Skeletal muscle satellite cell (primary cell): ENCODE measurements around the gene CYP4F11.
"Not testable (repeated sequence)": the region's sequence is repeated elsewhere in the genome, so short reads cannot be mapped to it uniquely, and the experiment has no call there.

Source experiments
- H3K27me3 ChIP-seq: 2 replicates; pipeline ENCODE4 v1.7.0; 2013; ENCODE audit warnings: low read length; ENCODE audit not compliant: control insufficient read depth, insufficient read depth
- H3K36me3 ChIP-seq: 2 replicates; pipeline ENCODE4 v1.7.0; 2013; ENCODE audit warnings: mild to moderate bottlenecking, control low read depth, low read length; ENCODE audit not compliant: insufficient read depth
- H3K4me1 ChIP-seq: 2 replicates; pipeline ENCODE4 v1.7.0; 2013; ENCODE audit warnings: low read length; ENCODE audit not compliant: control insufficient read depth, insufficient read depth
- H3K4me2 ChIP-seq: 2 replicates; pipeline ENCODE4 v1.7.0; 2013; ENCODE audit warnings: mild to moderate bottlenecking, low read length
- H3K4me3 ChIP-seq: 2 replicates; pipeline ENCODE4 v1.7.0; 2013; ENCODE audit warnings: low read length
- H3K9ac ChIP-seq: 2 replicates; pipeline ENCODE4 v1.7.0; 2013; ENCODE audit warnings: mild to moderate bottlenecking, low read depth, low read length, moderate library complexity
- H3K9me3 ChIP-seq: replicated peaks from 2 replicates; pipeline ENCODE4 v1.7.0; 2013; ENCODE audit warnings: mild to moderate bottlenecking, control low read depth, low read length

The CYP4F11 gene

DNA sequence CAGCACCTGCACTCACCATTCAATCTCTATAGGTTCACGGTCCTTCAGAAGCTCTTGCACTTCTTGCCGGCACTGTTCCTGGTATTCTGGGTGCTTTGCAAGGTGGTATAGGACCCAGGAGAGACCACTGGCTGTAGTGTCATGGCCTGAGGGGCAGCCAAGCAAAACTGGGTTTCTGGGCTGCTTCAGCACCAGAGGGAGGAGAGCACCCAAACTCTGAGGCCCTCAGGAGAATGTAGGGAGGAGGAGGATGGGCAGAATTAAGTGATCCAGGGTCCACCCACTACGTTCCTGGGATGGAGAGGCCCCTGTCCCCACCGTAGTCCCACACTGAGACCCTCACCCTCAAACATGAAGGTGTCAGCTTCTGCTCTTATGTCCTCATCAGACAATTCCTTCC is 12.3 kb downstream of the CYP4F11 start:
- H3K4me3 ChIP-seq, result no peak overlapping the region
- H3K36me3 ChIP-seq, result no peaks in the 10 kb centered on the region
- H3K27me3 ChIP-seq, result no peaks in the 10 kb centered on the region
- no peaks in the 10 kb centered on the region for H3K4me1 ChIP-seq
- no peaks in the 10 kb centered on the region for H3K9me3 ChIP-seq
- no peak overlapping the region for H3K4me2 ChIP-seq
- no peak overlapping the region for H3K9ac ChIP-seq

DNA sequence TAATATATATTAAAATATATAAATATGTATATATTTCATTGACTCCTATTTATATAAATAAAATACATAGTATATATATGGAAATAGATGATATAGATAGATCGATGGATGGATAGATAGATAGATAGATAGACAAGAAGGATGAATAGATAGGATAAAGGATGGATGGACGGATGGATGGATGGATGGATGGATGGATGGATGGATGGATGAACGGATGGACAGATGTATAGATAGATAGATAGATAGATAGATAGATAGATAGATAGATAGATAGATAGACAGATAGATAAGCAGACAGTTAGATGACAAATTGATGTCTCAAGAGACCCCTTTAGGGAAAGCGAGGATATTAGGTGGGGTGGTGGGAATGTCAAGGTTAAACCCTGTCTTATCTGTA is 15.1 kb downstream of the CYP4F11 start:
- Histone ChIP-seq H3K9me3 (no peaks in the 10 kb centered on the region), H3K4me1 (no peaks in the 10 kb centered on the region), H3K27me3 (no peaks in the 10 kb centered on the region), H3K4me3 (no peak overlapping the region), H3K4me2 (no peak overlapping the region), H3K36me3 (no peaks in the 10 kb centered on the region), H3K9ac (no peak overlapping the region)

GRCh38 chr19:15915109-15915508 is 19.2 kb downstream of the CYP4F11 start:
- no peaks in the 10 kb centered on the region for H3K36me3 ChIP-seq
- no peaks in the 10 kb centered on the region for H3K9me3 ChIP-seq
- no peak overlapping the region for H3K4me2 ChIP-seq
- no peaks in the 10 kb centered on the region for H3K27me3 ChIP-seq
- no peaks in the 10 kb centered on the region for H3K4me1 ChIP-seq
- no peak overlapping the region for H3K4me3 ChIP-seq
- H3K9ac ChIP-seq, result no peak overlapping the region

DNA sequence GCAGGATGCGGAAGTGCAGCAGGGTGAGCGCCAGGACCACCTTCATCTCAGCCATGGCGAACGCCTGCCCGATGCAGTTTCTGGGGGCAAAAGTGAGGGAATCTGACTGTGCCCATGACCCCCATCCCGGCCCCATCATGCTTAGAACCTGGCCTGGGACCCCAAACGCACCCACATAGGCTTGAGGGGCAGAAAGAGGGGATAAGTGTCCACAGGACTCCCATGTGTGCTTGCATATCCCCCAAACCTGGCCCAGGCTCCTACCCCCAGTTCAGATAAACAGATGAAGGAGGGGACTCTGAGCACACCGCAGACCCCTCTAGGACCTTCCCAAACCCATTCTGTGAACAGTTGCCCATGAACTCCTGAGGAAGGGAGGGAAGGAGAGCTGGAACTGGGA is 20.5 kb downstream of the CYP4F11 start:
- no peak overlapping the region for H3K4me3 ChIP-seq
- H3K27me3 ChIP-seq, result no peaks in the 10 kb centered on the region
- no peak overlapping the region for H3K4me2 ChIP-seq
- no peaks in the 10 kb centered on the region for H3K36me3 ChIP-seq
- H3K4me1 ChIP-seq, result no peaks in the 10 kb centered on the region
- H3K9me3 ChIP-seq, result no peaks in the 10 kb centered on the region
- H3K9ac ChIP-seq, result no peak overlapping the region

GRCh38 chr19:15913384-15913783 is 20.9 kb downstream of the CYP4F11 start:
- no peaks in the 10 kb centered on the region for H3K27me3 ChIP-seq

GRCh38 chr19:15911599-15912235 is 22.6 kb downstream of the CYP4F11 start:
- H3K4me1 ChIP-seq, result no peaks in the 10 kb centered on the region
- no peak overlapping the region for H3K9ac ChIP-seq
- no peak overlapping the region for H3K4me3 ChIP-seq
- H3K4me2 ChIP-seq, result no peak overlapping the region
- H3K9me3 ChIP-seq, result no peaks in the 10 kb centered on the region
- H3K36me3 ChIP-seq, result no peaks in the 10 kb centered on the region
- no peaks in the 10 kb centered on the region for H3K27me3 ChIP-seq

More at GRCh38 chr19:15913384-15913783, 20.9 kb downstream of the CYP4F11 start:
- Histone ChIP-seq H3K36me3 (no peaks in the 10 kb centered on the region), H3K9me3 (no peaks in the 10 kb centered on the region), H3K4me1 (no peaks in the 10 kb centered on the region), H3K9ac (no peak overlapping the region), H3K4me3 (no peak overlapping the region), H3K4me2 (no peak overlapping the region)

DNA sequence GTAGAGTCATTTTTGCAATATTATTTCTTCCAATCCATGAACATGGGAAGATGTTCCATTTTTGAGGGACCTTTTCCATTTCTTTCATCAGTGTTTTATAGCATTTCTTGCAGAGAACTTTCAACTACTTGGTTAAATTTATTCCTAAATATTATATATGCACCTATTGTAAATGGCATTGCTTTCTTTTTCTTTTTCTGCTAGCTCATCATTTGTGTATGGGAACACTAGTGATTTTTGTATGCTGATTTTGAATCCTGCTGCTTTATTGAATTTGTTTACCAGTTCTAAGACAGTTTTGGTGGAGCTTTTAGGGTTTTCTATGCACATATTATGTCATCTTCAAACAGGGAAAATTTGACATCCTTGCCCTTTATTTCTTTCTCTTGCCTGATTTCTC is 29.3 kb downstream of the CYP4F11 start:
- no peak overlapping the region for H3K4me3 ChIP-seq
- H3K9me3 ChIP-seq, result no peaks in the 10 kb centered on the region
- H3K9ac ChIP-seq, result no peak overlapping the region
- no peaks in the 10 kb centered on the region for H3K36me3 ChIP-seq
- H3K4me2 ChIP-seq, result no peak overlapping the region
- H3K4me1 ChIP-seq, result no peaks in the 10 kb centered on the region
- no peaks in the 10 kb centered on the region for H3K27me3 ChIP-seq

DNA sequence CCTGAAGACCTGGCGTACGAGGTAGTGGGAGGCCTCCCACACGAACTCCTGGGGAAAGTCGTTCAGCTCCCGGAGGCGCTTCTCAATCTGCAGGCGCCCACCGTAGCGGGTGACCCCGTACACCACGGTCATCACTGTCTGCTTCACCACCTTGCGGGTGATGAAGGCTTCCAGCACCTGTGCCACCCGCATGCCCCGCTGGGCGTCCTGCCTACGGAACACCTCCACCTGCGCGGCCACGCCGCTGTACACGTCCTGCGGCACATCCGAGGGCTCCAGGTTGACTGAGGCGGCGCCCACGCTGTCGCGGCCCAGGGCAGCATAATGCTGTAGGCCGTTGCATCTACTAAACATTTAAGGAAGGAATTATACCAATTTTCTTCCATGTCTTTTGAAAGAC is 31.4 kb downstream of the CYP4F11 start:
- not testable (repeated sequence) for H3K9me3 ChIP-seq, H3K4me3 ChIP-seq, H3K27me3 ChIP-seq, H3K4me1 ChIP-seq, H3K4me2 ChIP-seq, H3K36me3 ChIP-seq, H3K9ac ChIP-seq

DNA sequence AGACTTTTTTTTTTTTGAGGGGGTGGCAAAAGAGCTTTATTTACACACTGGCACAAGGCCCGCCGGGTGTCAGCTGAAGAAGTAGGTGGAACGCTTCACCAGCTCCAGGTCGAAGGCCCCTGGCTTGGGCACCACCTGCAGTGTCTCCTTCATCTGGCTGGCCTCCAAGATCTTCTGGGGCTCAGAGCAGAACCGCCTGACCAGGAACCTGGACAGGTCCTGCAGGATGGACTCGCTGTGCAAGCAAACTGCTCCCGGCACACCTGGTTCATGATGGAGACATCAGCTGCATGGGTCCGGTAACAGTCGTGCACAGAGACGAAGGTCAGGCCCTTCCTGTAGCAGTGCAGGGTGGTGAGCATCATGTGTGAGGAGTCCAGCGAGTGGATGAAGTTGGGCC is 32.1 kb downstream of the CYP4F11 start:
- no peaks in the 10 kb centered on the region for H3K4me1 ChIP-seq
- no peak overlapping the region for H3K9ac ChIP-seq
- H3K27me3 ChIP-seq, result no peaks in the 10 kb centered on the region

DNA sequence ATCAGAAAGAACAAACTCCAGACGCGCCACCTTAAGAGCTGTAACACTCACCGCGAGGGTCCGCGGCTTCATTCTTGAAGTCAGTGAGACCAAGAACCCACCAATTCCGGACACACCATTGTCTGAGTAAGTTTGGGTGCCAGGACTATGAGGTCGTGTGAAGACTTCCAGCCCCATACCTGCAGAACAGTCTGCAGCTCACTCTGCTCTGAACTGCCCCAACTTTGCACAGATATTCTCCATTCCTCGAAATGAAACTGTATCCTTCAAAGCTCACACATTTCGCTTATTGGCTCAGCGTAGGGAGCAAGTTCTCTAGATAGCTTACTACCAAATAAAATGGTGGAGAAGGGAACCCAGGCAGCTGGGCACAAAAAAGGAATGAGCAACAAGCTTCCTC is 33.8 kb downstream of the CYP4F11 start:
- Histone ChIP-seq H3K4me2 (no peak overlapping the region), H3K9ac (no peak overlapping the region), H3K36me3 (no peaks in the 10 kb centered on the region)

More for the DNA sequence above, 32.1 kb downstream of the CYP4F11 start:
- H3K36me3 ChIP-seq, result no peaks in the 10 kb centered on the region
- H3K4me3 ChIP-seq, result no peak overlapping the region
- H3K4me2 ChIP-seq, result no peak overlapping the region
- no peaks in the 10 kb centered on the region for H3K9me3 ChIP-seq

GRCh38 chr19:15900032-15900431 is 34.3 kb downstream of the CYP4F11 start:
- not testable (repeated sequence) for H3K36me3 ChIP-seq, H3K4me2 ChIP-seq, H3K27me3 ChIP-seq, H3K9me3 ChIP-seq, H3K4me1 ChIP-seq, H3K9ac ChIP-seq, H3K4me3 ChIP-seq

More for the DNA sequence above, 33.8 kb downstream of the CYP4F11 start:
- no peaks in the 10 kb centered on the region for H3K4me1 ChIP-seq
- no peaks in the 10 kb centered on the region for H3K27me3 ChIP-seq
- peaks cover 5% of the 10 kb centered on the region for H3K9me3 ChIP-seq
- no peak overlapping the region for H3K4me3 ChIP-seq

GRCh38 chr19:15899561-15899960 is 34.8 kb downstream of the CYP4F11 start:
- H3K9ac ChIP-seq, H3K9me3 ChIP-seq, H3K4me3 ChIP-seq, H3K27me3 ChIP-seq, H3K36me3 ChIP-seq, H3K4me1 ChIP-seq, H3K4me2 ChIP-seq: not testable (repeated sequence)
